HepG2 (cell line): ENCODE measurements around the gene RBBP8NL. TPM values are rescaled to one million over a fixed set of nuclear protein-coding genes. Genes with fewer than 3 reads are reported as not detected.

Experiments
- ATAC-seq: fragments of 200-7000 bp; cut with Tn5 transposase; 3 replicates; pipeline ENCODE4 v1.9.1; 2020; ENCODE audit warnings: mild to moderate bottlenecking, moderate library complexity
- BruUV-seq: library from RNA; stranded (reverse); fragments of 400-500 nt; replicated peaks from 2 replicates; lab custom pipeline; 2021; lab: Mats Ljungman, UMichigan
- CTCF ChIA-PET: fragments of 300-600 bp; formaldehyde crosslinking; extraction: SDS; loops from one replicate; lab custom pipeline; 2021; ENCODE audit warnings: low total read pairs, inconsistent platforms, low intra/inter-chr PET ratio; lab: Yijun Ruan, JAX
- POLR2A ChIA-PET: fragments of 350-600 bp; sonication (Branson Sonifier 250); formaldehyde crosslinking; loops from one replicate; lab custom pipeline; 2020; ENCODE audit warnings: antibody characterized with exemption, inconsistent platforms; lab: Yijun Ruan, JAX
- DNase-seq: peaks from one replicate; pipeline ENCODE4 v3.0.0-alpha.2; 2015; ENCODE audit warnings: low spot score
- FAIRE-seq: peaks from 3 replicates; lab custom pipeline; 2011; peaks lifted over from hg19 to GRCh38; lab: Jason Lieb, UNC
- H2AFZ ChIP-seq: one replicate; pipeline ENCODE4 v1.6.1; 2011; ENCODE audit warnings: low read length, inconsistent platforms
- H3K27ac ChIP-seq: fragments of 300-600 bp; 3 replicates; pipeline ENCODE4 v1.8.0; 2011; ENCODE audit warnings: mixed run types, mild to moderate bottlenecking, mixed read lengths, low read length, inconsistent platforms; ENCODE audit not compliant: insufficient read depth; ENCODE audit errors: extremely low read length
- H3K27me3 ChIP-seq, 2 experiments: fragments of 200-600 bp in 1 of 2; 2 replicates in 1 of 2; 3 replicates in 1 of 2; pipeline versions ENCODE4 v1.6.0 to v1.8.0; 2011; ENCODE audit warnings: low read length in 2 of 2, mild to moderate bottlenecking in 2 of 2, moderate library complexity in 2 of 2, inconsistent platforms in 1 of 2; ENCODE audit not compliant: insufficient read depth in 2 of 2, control insufficient read depth in 1 of 2
- H3K36me3 ChIP-seq, 2 experiments: fragments of 200-600 bp in 1 of 2; replicated peaks in 1 of 2; 2 replicates in 1 of 2; 3 replicates in 1 of 2; pipeline versions ENCODE4 v1.5.1 to v1.8.0; 2011; ENCODE audit warnings: low read length in 2 of 2, inconsistent platforms in 1 of 2; ENCODE audit not compliant: insufficient read depth in 2 of 2, control insufficient read depth in 1 of 2
- H3K4me1 ChIP-seq: 2 replicates; pipeline ENCODE4 v1.5.1; 2012; ENCODE audit warnings: low read length, inconsistent platforms; ENCODE audit not compliant: insufficient read depth
- H3K4me2 ChIP-seq: 2 replicates; pipeline ENCODE4 v1.6.0; 2011; ENCODE audit warnings: low read depth, low read length, inconsistent platforms
- H3K4me3 ChIP-seq, 3 experiments: fragments of 200-600 bp in 1 of 3; sonication (generic), shearing (Covaris generic) in 1 of 3; replicated peaks in 1 of 3; 2 replicates each; pipeline ENCODE4 v1.5.1; 2011 to 2016; ENCODE audit warnings: low read length in 3 of 3, inconsistent platforms in 2 of 3, low read depth in 2 of 3, mild to moderate bottlenecking in 2 of 3, control low read depth in 1 of 3, mixed read lengths in 1 of 3; ENCODE audit not compliant: insufficient read depth in 1 of 3
- H3K79me2 ChIP-seq: one replicate; pipeline ENCODE4 v1.6.1; 2011; ENCODE audit warnings: low read length, inconsistent platforms; ENCODE audit not compliant: insufficient read depth
- H3K9ac ChIP-seq: 2 replicates; pipeline ENCODE4 v1.6.0; 2011; ENCODE audit warnings: mild to moderate bottlenecking, low read depth, low read length, inconsistent platforms; ENCODE audit not compliant: insufficient read depth
- H3K9me3 ChIP-seq: 2 replicates; pipeline ENCODE4 v1.5.1; 2012; ENCODE audit warnings: mild to moderate bottlenecking, low read length
- H4K20me1 ChIP-seq: 2 replicates; pipeline ENCODE4 v1.6.0; 2011; ENCODE audit warnings: inconsistent platforms, mild to moderate bottlenecking, low read length, moderate library complexity; ENCODE audit not compliant: insufficient read depth
- CBX1 ChIP-seq: IDR thresholded peaks from one replicate; pipeline ENCODE4 v1.6.1; 2016; ENCODE audit warnings: antibody characterized with exemption, low read depth
- FOXO1 ChIP-seq: sonication (generic); formaldehyde crosslinking; IDR thresholded peaks from 2 replicates; pipeline ENCODE4 v1.4.0; 2020; ENCODE audit warnings: missing genetic modification reagents
- GATAD2A ChIP-seq: IDR thresholded peaks from 2 replicates; pipeline ENCODE4 v1.6.1; 2016
- GPBP1L1 ChIP-seq: sonication (generic); formaldehyde crosslinking; IDR thresholded peaks from 2 replicates; pipeline ENCODE4 v1.5.0; 2020; ENCODE audit warnings: mild to moderate bottlenecking, missing genetic modification reagents
- GTF3A ChIP-seq: sonication (generic); formaldehyde crosslinking; conservative IDR thresholded peaks from 2 replicates; pipeline ENCODE4 v1.4.0; 2020; ENCODE audit warnings: mild to moderate bottlenecking, missing genetic modification reagents
- HDAC1 ChIP-seq: sonication (generic); formaldehyde crosslinking; IDR thresholded peaks from 2 replicates; pipeline ENCODE4 v1.5.1; 2020; ENCODE audit warnings: mild to moderate bottlenecking, missing genetic modification reagents
- KDM3A ChIP-seq: IDR thresholded peaks from 2 replicates; pipeline ENCODE4 v1.6.1; 2018; ENCODE audit warnings: low read depth, missing compliant biosample characterization
- NR1H2 ChIP-seq: sonication (generic); formaldehyde crosslinking; IDR thresholded peaks from 2 replicates; pipeline ENCODE4 v1.8.1; 2022; ENCODE audit warnings: low read depth, missing genetic modification reagents, borderline replicate concordance
- NR2F2 ChIP-seq: IDR thresholded peaks from 2 replicates; pipeline ENCODE4 v1.6.1; 2012; ENCODE audit warnings: low read depth, inconsistent platforms, borderline replicate concordance
- PHF21A ChIP-seq: sonication (generic); formaldehyde crosslinking; IDR thresholded peaks from 2 replicates; pipeline ENCODE4 v1.5.0; 2020; ENCODE audit warnings: mild to moderate bottlenecking, missing genetic modification reagents
- PLSCR1 ChIP-seq: sonication (generic); formaldehyde crosslinking; IDR thresholded peaks from 2 replicates; pipeline ENCODE4 v1.5.0; 2020; ENCODE audit warnings: missing genetic modification reagents, mild to moderate bottlenecking, borderline replicate concordance
- RARA ChIP-seq: IDR thresholded peaks from 2 replicates; pipeline ENCODE4 v1.6.1; 2016; ENCODE audit warnings: missing genetic modification reagents, missing compliant biosample characterization
- RCOR2 ChIP-seq: IDR thresholded peaks from 2 replicates; pipeline ENCODE4 v1.6.1; 2016; ENCODE audit warnings: missing biosample characterization, missing genetic modification reagents
- SOX5 ChIP-seq: IDR thresholded peaks from 2 replicates; pipeline ENCODE4 v1.6.1; 2016; ENCODE audit warnings: borderline replicate concordance
- TCF7 ChIP-seq: sonication (generic); IDR thresholded peaks from 2 replicates; pipeline ENCODE4 v1.6.1; 2016; ENCODE audit warnings: antibody characterized with exemption, low read depth
- THAP11 ChIP-seq: IDR thresholded peaks from 2 replicates; pipeline ENCODE4 v1.6.1; 2016; ENCODE audit warnings: missing biosample characterization, missing genetic modification reagents
- ZNF296 ChIP-seq: sonication (generic); formaldehyde crosslinking; conservative IDR thresholded peaks from 2 replicates; pipeline ENCODE4 v1.5.0; 2020; ENCODE audit warnings: mild to moderate bottlenecking, missing genetic modification reagents
- ZNF441 ChIP-seq: sonication (generic); formaldehyde crosslinking; IDR thresholded peaks from 2 replicates; pipeline ENCODE4 v1.7.0; 2021; ENCODE audit warnings: missing genetic modification reagents, borderline replicate concordance
- ZNF782 ChIP-seq: sonication (generic); formaldehyde crosslinking; IDR thresholded peaks from 2 replicates; pipeline ENCODE4 v1.4.0; 2020; ENCODE audit warnings: missing genetic modification reagents, mild to moderate bottlenecking, borderline replicate concordance
- ZSCAN21 ChIP-seq: sonication (generic); formaldehyde crosslinking; IDR thresholded peaks from 2 replicates; pipeline ENCODE4 v1.8.0; 2022; ENCODE audit warnings: mild to moderate bottlenecking, missing genetic modification reagents, moderate library complexity, borderline replicate concordance
- WGBS: methylation state at CpG from one replicate; pipeline ENCODE4 v1.1.6; 2017; ENCODE audit warnings: low lambda C conversion rate; 5-methylcytosine and 5-hydroxymethylcytosine counted together
- in situ Hi-C: cut with HindIII; loops from 2 replicates; pipeline ENCODE4 v1.10.0; 2017; ENCODE audit warnings: low pct_unique_long_range_greater_than_20kb; ENCODE audit not compliant: extremely low pct_ligation_motif_present
- intact Hi-C: fragments of 100-400 bp; cut with micrococcal nuclease; formaldehyde crosslinking; loops from one replicate; pipeline ENCODE4 v1.10.0; 2022; ENCODE audit not compliant: unreplicated experiment
- polyA plus RNA-seq, 8 experiments: library from polyadenylated mRNA; depleted of rRNA in 3 of 8; stranded (reverse) in 7 of 8; unstranded in 1 of 8; fragments of >200 nt; fragmentation: Illumina TruSeq in 4 of 8; extraction: Trizol in 4 of 8; gene quantifications; 2 replicates each; pipeline versions ENCODE4 v1.2.1 to v1.2.3, GENCODE V29; 2011 to 2016; ENCODE audit warnings: low read depth in 4 of 8, missing spikeins in 1 of 8, mixed read lengths in 1 of 8; ENCODE audit not compliant: insufficient read depth in 1 of 8
- total RNA-seq, 5 experiments: library from RNA; depleted of rRNA; stranded (reverse); fragments of >200 nt; fragmentation: Illumina TruSeq; extraction: Trizol; gene quantifications; 2 replicates each; pipeline ENCODE4 v1.2.3, GENCODE V29; 2016; ENCODE audit warnings: low read depth in 1 of 5
- TF ChIP-seq, protein P1 (sequence below): IDR thresholded peaks from 2 replicates; pipeline ENCODE4 v1.6.1; 2016; ENCODE audit warnings: low read depth, control low read depth
- TF ChIP-seq, protein P2 (sequence below): IDR thresholded peaks from 2 replicates; pipeline ENCODE4 v1.6.1; 2016; ENCODE audit warnings: mild to moderate bottlenecking

RBBP8NL gene
- total and polyA plus RNA-seq, 2 of the 13 experiments (the other 11 are each of a cell fraction or from before 2014, with no cell fraction given) = 0.69 to 0.86 TPM

GRCh38 chr20:62430311-62430853 lies 3.0 kb upstream of the RBBP8NL start:
- Histone ChIP-seq H3K4me1 (peaks cover 42% of the 10 kb centered on the region), H3K36me3 (no peaks in the 10 kb centered on the region), H3K79me2 (no peaks in the 10 kb centered on the region), H3K4me3 (no peak overlapping the region), H4K20me1 (peaks cover 9% of the 10 kb centered on the region; the same call in 1 of the 2 replicates), H3K9ac (no peak overlapping the region), H3K9me3 (no peaks in the 10 kb centered on the region), H3K27me3 (peaks cover 22 to 94% of the 10 kb centered on the region in 2 experiments), H3K27ac (no peak overlapping the region), H3K4me2 (no peak overlapping the region; the same call in 1 of the 2 replicates), H2AFZ (no peak overlapping the region)
- in situ Hi-C loops (no loop called here), intact Hi-C loops (no loop called here)
- WGBS = under 1% methylated on average over 9 of the region's 10 CpGs
- no peak for FAIRE-seq
- ChIA-PET CTCF (no interaction called here), POLR2A (interaction anchor here (0.7 to 1.6 kb wide), 2 partner anchors 18 to 20 kb away, joined by 3 read pairs; no protein-coding TSS in a partner anchor)
- DNase-seq = peak; percentile 62
- BruUV-seq = no TSS peak
- peak; percentile 29 for ATAC-seq
- TF ChIP-seq TCF7 (peak; percentile 87), NR2F2 (peak; percentile 58; the same call in 1 of the 2 replicates), PLSCR1 (CRISPR knock-in tag) (no peak), GATAD2A (CRISPR knock-in tag) (no peak), ZNF296 (CRISPR knock-in tag) (peak; percentile 74; the same call in 1 of the 2 replicates), ZNF782 (CRISPR knock-in tag) (no peak), ZSCAN21 (CRISPR knock-in tag) (0 out of 2 replicates have a peak, but pooled peaks have one; percentile 17), RCOR2 (no peak), CBX1 (no peak), THAP11 (CRISPR knock-in tag) (no peak), HDAC1 (CRISPR knock-in tag) (0 out of 2 replicates have a peak, but pooled peaks have one; percentile 38), SOX5 (CRISPR knock-in tag) (no peak), GTF3A (CRISPR knock-in tag) (no peak), GPBP1L1 (CRISPR knock-in tag) (no peak), KDM3A (CRISPR knock-in tag) (no peak), PHF21A (CRISPR knock-in tag) (no peak; the same call in 1 of the 2 replicates), RARA (CRISPR knock-in tag) (no peak), FOXO1 (CRISPR knock-in tag) (0 out of 2 replicates have a peak, but pooled peaks have one; percentile 10), ZNF441 (CRISPR knock-in tag) (no peak), NR1H2 (CRISPR knock-in tag) (no peak)
- TF ChIP-seq, protein P1, sequence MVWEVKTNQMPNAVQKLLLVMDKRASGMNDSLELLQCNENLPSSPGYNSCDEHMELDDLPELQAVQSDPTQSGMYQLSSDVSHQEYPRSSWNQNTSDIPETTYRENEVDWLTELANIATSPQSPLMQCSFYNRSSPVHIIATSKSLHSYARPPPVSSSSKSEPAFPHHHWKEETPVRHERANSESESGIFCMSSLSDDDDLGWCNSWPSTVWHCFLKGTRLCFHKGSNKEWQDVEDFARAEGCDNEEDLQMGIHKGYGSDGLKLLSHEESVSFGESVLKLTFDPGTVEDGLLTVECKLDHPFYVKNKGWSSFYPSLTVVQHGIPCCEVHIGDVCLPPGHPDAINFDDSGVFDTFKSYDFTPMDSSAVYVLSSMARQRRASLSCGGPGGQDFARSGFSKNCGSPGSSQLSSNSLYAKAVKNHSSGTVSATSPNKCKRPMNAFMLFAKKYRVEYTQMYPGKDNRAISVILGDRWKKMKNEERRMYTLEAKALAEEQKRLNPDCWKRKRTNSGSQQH (CRISPR knock-in tag) = no peak
- TF ChIP-seq, protein P2, sequence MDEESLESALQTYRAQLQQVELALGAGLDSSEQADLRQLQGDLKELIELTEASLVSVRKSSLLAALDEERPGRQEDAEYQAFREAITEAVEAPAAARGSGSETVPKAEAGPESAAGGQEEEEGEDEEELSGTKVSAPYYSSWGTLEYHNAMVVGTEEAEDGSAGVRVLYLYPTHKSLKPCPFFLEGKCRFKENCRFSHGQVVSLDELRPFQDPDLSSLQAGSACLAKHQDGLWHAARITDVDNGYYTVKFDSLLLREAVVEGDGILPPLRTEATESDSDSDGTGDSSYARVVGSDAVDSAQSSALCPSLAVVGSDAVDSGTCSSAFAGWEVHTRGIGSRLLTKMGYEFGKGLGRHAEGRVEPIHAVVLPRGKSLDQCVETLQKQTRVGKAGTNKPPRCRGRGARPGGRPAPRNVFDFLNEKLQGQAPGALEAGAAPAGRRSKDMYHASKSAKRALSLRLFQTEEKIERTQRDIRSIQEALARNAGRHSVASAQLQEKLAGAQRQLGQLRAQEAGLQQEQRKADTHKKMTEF (CRISPR knock-in tag) = no peak
